ENCODE data around the gene DCUN1D2. TPM values are rescaled to one million over a fixed set of nuclear protein-coding genes. Genes with fewer than 3 reads are reported as not detected.

Gene DCUN1D2
- total RNA-seq, 1 experiment from 2014 or later: 11.6 TPM

- POLR2A ChIA-PET (ENCODE audit: unreplicated experiment): no interaction called here
- Histone ChIP-seq H3K27ac (ENCODE audit: low read length) (no peak overlapping the region), H4K20me1 (ENCODE audit: low read length) (no peaks in the 10 kb centered on the region), H3K27me3 (ENCODE audit: low read length) (no peaks in the 10 kb centered on the region), H3K4me2 (ENCODE audit: low read length) (no peak overlapping the region), H3K9ac (ENCODE audit: low read length) (no peak overlapping the region), H3K4me3 (ENCODE audit: low read length) (no peak overlapping the region), H2AFZ (ENCODE audit: low read length) (no peak overlapping the region), H3K9me3 (ENCODE audit: low read length) (no peaks in the 10 kb centered on the region), H3K4me1 (ENCODE audit: insufficient read depth, low read length) (no peaks in the 10 kb centered on the region), H3K79me2 (ENCODE audit: low read length) (no peaks in the 10 kb centered on the region), H3K9me2 (replicated peaks; ENCODE audit: low read length) (no peaks in the 10 kb centered on the region), H3F3A (ENCODE audit: low read length, unreplicated experiment) (no peaks in the 10 kb centered on the region), H3K36me3 (ENCODE audit: low read depth, low read length) (no peaks in the 10 kb centered on the region)
- CTCF ChIA-PET: no interaction called here
- ATAC-seq: no peak
- intact Hi-C loops (cut with micrococcal nuclease): no loop called here
- TF ChIP-seq EZH2phosphoT487 (IDR thresholded peaks at IDR 0.05; ENCODE audit: borderline replicate concordance, low read length) (no peak), CTCF (conservative IDR thresholded peaks at IDR 0.05; ENCODE audit: low read depth, low read length) (no peak)
- BruUV-seq (replicated peaks): no TSS peak
- no peak for DNase-seq
Observed at GRCh38 chr13:113427562-113428468, 62.7 kb downstream of the DCUN1D2 start.

- Histone ChIP-seq H2AFZ (ENCODE audit: low read length) (no peak overlapping the region), H3K4me1 (ENCODE audit: insufficient read depth, low read length) (no peaks in the 10 kb centered on the region), H3K36me3 (ENCODE audit: low read depth, low read length) (no peaks in the 10 kb centered on the region), H3K4me3 (ENCODE audit: low read length) (no peak overlapping the region), H3K27ac (ENCODE audit: low read length) (no peak overlapping the region), H3K27me3 (ENCODE audit: low read length) (no peaks in the 10 kb centered on the region), H3K9me3 (ENCODE audit: low read length) (no peaks in the 10 kb centered on the region), H3F3A (ENCODE audit: low read length, unreplicated experiment) (no peaks in the 10 kb centered on the region), H3K4me2 (ENCODE audit: low read length) (no peak overlapping the region), H3K79me2 (ENCODE audit: low read length) (no peaks in the 10 kb centered on the region), H4K20me1 (ENCODE audit: low read length) (no peaks in the 10 kb centered on the region), H3K9ac (ENCODE audit: low read length) (no peak overlapping the region), H3K9me2 (replicated peaks; ENCODE audit: low read length) (no peaks in the 10 kb centered on the region)
- TF ChIP-seq EZH2phosphoT487 (IDR thresholded peaks at IDR 0.05; ENCODE audit: borderline replicate concordance, low read length) (no peak), CTCF (conservative IDR thresholded peaks at IDR 0.05; ENCODE audit: low read depth, low read length) (no peak), EZH2 (IDR thresholded peaks at IDR 0.05; ENCODE audit: low read length, unreplicated experiment) (no peak)
- intact Hi-C loops (cut with micrococcal nuclease): no loop called here
- ATAC-seq: no peak
- POLR2A ChIA-PET (ENCODE audit: unreplicated experiment): no interaction called here
- CTCF ChIA-PET: no interaction called here
- no TSS peak for BruUV-seq (replicated peaks)
- DNase-seq: no peak
Observed at GRCh38 chr13:113426591-113426986, 63.9 kb downstream of the DCUN1D2 start.

GRCh38 chr13:113425941-113426590 is 64.4 kb downstream of the DCUN1D2 start:
- no peak overlapping the region for H3K9ac ChIP-seq (ENCODE audit: low read length)

More at GRCh38 chr13:113425941-113426590, 64.4 kb downstream of the DCUN1D2 start:
- Histone ChIP-seq H3K9me3 (ENCODE audit: low read length) (no peaks in the 10 kb centered on the region), H3F3A (ENCODE audit: low read length, unreplicated experiment) (no peaks in the 10 kb centered on the region), H3K79me2 (ENCODE audit: low read length) (no peaks in the 10 kb centered on the region), H3K4me3 (ENCODE audit: low read length) (no peak overlapping the region), H3K4me1 (ENCODE audit: insufficient read depth, low read length) (no peaks in the 10 kb centered on the region), H3K36me3 (ENCODE audit: low read depth, low read length) (no peaks in the 10 kb centered on the region), H3K4me2 (ENCODE audit: low read length) (no peak overlapping the region), H4K20me1 (ENCODE audit: low read length) (no peaks in the 10 kb centered on the region), H3K27ac (ENCODE audit: low read length) (no peak overlapping the region), H2AFZ (ENCODE audit: low read length) (no peak overlapping the region), H3K9me2 (replicated peaks; ENCODE audit: low read length) (no peaks in the 10 kb centered on the region), H3K27me3 (ENCODE audit: low read length) (no peaks in the 10 kb centered on the region)
- TF ChIP-seq CTCF (conservative IDR thresholded peaks at IDR 0.05; ENCODE audit: low read depth, low read length) (no peak), EZH2phosphoT487 (IDR thresholded peaks at IDR 0.05; ENCODE audit: borderline replicate concordance, low read length) (no peak), EZH2 (IDR thresholded peaks at IDR 0.05; ENCODE audit: low read length, unreplicated experiment) (no peak)
- DNase-seq (peak; percentile 13), ATAC-seq (peak; percentile 58)
- intact Hi-C loops (cut with micrococcal nuclease): no loop called here
- CTCF ChIA-PET: no interaction called here
- POLR2A ChIA-PET (ENCODE audit: unreplicated experiment): no interaction called here
- BruUV-seq (replicated peaks): no TSS peak

Measured in PC-3 (cell line).